CD4-positive, alpha-beta T cell treated with Interferon gamma for 1 hour (primary cell): ENCODE data around the gene CRYBB1.
A peak's percentile ranks its signal among the peaks of the same experiment; 100 is the strongest.

ENCODE experiments used
- DNase-seq: peaks from one replicate; pipeline ENCODE4 v3.0.0-alpha.2; 2020

CRYBB1 gene

DNA sequence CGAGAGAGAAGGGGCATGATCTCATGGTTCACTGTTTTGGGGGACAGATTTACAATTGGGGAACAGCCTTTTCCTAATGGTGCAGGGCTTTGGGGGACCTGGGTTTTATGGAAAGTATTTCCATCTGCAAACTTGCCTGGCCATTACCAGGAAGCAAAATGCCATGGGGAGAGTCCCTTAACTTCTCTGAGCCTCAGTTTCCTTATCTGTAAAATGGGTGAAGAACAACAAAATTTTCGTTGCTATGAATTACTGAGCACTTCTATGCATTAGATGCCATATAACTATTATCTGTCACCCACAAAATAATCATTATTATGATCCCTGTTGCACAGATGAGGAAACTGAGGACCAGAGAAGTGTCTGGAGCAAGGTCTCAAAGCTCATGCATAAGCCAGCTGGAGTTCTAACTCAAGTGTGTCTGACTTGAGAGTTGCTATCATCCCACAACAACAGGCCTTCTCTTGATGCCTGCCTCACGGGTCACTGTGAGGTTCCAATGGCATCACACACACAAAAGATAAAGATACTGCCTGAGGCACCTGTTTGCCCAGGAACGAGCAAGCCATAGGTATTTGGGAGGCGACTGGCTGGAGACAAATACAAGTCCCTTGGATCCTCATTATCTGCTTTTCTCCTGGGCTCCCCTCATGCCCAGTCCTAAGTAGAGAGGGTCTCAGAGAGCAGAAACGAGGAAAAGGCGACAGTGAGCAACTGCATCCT, 43.7 kb downstream of the CRYBB1 start:
- DNase-seq: no peak

DNA sequence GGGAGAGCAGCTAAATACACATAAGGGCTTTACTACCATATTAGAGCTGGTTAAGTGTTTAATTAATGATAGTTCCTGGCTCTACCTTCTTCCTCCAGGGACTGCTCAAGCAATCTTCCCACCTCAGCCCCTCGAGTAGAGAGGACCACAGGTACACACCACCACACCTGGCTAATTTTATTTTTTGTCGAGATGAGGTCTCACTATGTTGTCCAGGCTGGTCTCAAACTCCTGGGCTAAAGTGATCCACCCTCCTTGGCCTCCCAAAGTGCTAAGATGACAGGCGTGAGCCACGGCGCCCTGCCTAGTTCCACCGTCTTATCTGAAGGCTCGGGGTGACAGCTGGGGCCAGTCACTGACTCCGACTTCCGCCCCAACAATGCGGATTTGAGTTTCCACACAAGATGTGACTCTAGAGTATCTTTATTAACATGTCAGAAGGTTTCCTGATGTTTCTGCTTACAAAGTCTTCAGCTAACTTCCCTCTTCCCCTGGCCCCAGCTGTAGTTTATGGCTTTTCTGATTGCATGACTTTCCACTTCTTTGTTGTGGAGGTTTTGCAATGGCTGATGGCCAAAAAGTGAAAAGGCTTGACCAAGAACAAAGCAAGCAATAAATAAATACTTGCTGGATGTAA, 44.7 kb downstream of the CRYBB1 start:
- peak; percentile 55 for DNase-seq

DNA sequence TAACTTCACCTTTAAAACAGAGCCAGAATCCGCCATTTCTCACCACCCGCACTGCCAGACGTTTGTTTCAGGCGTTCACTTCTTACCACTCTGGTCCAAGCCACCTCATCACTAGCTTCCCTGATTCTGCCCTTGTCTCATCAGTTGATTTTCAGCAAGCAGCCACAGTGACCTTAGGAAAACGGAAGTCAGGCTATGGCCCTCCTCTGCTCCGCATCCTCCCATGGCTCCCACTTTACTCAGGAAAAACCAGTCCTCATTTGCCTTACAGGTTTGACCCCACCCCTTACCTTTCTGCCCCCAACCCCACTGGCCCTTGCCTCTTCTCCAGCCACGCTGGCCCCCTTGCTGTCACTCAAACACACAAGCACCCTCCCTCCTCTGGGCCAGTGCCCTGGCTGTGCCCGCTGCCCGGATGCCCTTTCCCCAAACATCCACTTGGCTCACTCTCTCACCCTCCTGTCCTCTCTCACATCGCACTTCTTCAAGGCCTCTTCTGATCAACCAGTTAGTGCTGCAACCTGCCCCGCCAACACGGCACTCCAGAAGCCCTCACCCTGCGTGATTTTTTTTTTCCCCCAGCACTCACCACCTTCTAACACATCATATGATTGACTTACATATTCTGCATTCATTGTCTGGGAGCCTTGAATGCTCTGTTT, 46.8 kb downstream of the CRYBB1 start:
- DNase-seq: no peak

DNA sequence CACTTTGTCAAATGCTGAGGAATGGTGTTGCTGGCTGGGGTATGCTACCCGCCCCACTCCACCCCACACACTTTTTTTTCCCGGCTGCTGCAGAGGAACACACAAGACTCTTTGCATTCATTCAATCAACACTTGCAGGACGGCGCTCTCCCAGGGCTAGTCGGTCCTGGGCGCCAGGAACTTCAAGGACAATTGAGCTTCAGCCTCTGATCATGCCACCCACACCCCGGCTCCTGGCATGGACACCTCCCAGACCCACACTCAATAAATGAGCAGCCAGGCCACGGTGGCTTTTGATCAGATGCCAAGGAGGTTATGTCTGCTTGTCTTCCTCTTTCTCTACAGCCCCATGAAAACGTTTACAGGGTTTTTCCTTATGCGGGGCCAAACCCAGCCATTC, 47.7 kb downstream of the CRYBB1 start:
- no peak for DNase-seq

DNA sequence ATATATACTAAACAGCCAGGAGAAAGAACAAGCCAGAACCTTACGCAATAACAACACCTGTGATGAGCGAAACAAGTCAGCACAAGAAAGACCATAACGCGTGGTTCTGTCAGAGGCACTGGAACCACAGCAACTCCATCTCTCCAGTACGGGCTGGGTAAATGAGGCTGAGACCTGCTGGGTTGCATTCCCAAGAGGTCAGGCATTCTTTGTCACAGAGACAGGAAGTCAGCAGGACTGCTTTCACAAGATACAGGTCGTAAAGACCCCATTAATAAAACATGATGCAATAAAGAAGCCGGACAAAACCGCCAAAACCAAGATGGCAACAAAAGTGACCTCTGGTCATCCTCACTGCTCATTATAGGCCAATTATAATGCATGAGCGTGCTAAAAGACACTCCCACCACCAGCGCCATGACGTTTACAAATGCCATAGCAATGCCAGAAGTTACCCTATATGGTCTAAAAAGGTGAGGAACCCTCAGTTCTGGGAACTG, 49.6 kb downstream of the CRYBB1 start:
- no peak for DNase-seq

DNA sequence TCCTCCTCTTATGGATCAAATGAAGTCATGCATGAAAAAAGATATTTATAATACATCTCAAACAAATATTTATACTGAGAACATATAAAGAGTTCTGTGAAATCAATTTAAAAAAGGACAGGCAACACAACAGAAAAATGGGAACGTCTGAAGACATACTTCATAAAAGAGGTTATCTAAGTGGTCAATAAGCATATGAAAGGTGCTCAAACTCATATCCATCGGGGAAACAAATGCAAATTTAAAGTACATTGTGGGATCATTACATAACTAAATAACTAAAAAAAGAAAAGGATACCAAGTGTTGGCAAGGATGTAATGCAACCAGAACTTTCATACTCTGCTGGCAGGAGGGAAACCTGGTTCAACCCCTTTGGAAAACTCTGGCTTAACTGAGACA, 50.2 kb downstream of the CRYBB1 start:
- DNase-seq: no peak

DNA sequence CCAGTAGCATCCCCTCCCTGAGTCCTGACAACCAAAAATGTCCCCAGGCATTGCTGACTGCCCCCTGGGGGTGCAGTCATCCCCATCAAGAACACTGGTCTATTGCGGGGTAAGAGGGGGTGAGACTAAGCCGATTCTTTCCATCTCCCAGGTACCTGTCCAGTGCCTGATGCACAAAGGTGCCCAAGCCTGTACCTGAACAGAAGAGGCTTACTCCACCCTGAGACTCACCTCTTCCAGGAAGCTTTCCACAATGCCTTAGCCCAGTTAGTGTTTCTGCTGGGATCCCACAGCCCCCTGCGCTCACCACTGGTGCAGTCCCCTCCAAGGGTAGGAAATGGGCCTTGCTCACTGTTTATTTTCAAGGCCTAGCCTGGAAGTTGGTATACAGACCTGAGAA, 50.8 kb downstream of the CRYBB1 start:
- no peak for DNase-seq

DNA sequence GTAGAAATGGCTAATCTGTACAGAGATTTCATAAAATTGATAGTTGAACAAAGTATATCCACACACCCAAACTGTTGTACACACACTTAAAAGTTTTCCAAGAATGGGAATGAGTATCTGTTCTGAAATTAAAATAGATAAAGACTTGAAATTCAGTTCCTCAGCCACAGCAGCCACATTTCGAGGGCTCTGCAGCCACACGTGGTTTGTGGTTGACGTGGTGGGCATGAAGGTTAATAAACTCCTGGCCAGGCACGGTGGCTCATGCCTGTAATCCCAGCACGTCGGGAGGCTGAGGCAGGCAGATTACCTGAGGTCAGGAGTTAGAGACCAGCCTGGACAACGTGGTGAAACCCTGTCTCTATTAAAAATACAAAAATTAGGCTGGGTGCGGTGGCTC, 51.9 kb downstream of the CRYBB1 start:
- no peak for DNase-seq

DNA sequence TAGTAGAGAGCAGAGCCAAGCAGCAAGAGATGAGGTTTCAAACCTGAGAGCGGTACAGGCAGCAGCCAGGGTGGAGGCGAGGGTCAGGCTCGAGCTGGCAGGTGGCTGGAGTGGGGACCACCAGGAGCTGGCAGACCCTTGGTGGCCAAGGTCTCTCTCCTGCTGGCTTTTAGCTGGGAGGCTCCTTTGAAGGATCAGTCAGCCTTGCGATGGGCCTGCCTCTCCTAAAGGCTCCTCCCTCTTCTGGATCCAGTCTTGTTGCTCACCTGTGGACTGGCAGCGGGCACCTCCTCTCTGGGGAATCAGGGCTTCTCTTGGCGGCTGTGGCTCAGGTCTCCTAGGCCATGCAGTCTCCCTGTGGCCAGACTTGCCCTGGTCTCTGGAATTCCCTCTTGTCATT, 52.6 kb downstream of the CRYBB1 start:
- DNase-seq: no peak

DNA sequence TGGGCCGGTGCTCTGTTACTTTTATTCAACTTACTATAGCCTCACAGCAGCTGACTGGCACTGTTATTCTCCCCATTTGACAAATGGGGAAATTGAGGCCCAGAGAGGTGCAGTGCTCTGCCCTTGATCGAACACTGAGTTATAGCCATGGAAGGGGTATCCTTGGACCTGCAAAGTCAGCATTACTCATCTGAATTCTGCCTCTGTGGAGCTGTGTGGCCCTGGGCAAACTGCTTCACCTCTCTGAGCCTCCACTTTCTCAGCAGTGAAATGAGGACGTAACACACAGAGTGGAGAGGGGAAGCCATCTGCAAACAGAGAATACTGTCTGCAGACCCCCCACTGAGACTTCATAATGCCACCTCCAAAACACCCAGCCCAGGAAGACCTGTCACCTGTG, 53.2 kb downstream of the CRYBB1 start:
- no peak for DNase-seq

DNA sequence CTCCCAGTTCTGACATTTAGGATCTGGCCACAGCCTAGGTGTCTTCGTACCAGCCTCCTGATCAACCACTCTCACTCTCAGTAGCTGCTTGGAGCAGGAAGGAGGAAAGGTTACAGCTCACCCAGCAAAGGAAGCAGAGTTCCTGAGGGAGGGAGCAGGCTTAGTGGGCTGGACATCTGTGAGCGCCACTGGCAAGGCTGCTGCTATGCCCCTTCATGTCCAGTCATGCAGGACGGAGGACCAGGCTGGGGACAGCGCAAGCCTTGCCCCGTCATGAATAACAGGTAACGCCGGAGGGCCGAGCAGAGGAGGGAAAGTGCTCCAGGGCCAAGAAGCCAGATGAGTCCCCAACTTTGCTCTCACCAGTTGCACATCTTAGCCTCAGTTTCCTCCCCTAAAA, 53.6 kb downstream of the CRYBB1 start:
- DNase-seq: no peak

DNA sequence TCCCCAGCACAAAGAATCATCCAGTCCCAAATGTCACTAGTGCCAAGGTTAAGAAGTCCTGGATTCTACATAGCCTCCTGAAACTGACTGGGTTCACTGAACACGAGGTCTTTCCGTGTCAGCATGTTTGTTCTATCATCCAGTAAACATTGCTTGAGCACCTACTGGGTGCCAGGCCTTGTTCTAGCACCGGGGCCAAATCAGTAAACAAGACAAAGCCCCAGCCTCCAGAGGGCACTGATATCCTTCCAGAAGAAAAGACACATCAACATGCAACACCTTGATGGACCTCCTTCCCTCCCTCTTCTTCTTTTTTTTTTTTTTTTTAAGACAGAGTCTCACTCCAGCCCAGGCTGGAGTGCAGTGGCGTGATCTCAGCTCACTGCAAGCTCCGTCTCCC, 54.8 kb downstream of the CRYBB1 start:
- DNase-seq: no peak

DNA sequence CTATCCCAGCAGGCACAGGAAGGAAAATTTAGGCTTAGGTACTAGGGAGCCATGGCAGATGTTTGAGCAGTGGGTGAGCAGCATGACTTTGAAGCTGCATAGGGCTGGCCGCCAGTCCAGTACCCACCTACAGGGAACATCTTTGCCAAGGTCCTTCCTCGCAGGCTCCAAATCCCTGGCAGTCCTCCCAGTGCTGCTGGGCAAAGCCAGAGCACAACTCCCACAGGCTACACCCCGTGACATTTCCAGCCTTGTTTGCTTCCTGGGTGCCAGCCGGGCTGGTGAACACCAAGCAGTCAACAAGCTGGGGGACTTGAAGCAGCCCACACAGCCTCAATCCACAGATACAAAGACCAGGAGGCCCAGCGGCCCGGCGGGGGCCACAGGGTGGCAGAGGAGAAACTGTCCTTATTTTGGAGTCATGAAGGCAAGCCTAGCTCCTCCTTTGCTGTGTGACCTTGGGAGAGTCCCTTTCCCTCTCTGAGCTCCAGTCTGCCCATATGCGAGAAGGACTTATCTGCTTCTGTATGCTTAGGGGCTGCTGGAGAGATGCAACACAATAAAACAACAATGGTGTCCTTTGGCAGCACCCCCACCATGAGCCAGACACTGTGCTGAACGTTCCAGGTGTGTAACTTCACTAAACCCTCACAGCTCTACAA, 55.9 kb downstream of the CRYBB1 start:
- no peak for DNase-seq

DNA sequence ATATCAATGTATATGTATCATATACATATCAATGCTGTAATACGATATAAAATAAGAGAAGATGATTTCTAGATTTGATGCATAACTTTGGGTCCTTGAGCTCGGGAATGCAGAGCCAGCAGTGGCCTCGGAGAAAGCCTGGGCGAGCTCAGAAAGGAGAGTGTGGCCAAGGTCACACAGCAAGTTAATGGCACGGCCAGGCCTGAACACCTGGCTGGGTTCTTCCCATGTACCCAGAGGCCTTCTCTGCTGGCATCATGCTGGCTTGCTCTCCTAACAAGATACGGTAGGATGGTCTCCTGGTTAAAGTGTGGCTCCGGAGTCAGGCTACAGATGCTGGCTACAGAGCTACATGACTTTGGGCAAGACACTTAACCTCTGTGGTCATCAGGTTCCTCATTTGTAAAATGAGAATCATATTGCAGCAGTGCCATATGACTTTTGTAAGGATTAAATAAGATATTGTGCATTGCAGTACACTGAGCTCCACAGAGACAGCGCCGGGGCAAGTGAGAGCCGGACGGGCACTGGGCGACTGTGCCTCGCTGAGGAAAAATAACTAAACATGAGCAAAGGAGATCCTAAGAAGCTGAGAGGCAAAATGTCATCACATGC, 57.8 kb downstream of the CRYBB1 start:
- no peak for DNase-seq

DNA sequence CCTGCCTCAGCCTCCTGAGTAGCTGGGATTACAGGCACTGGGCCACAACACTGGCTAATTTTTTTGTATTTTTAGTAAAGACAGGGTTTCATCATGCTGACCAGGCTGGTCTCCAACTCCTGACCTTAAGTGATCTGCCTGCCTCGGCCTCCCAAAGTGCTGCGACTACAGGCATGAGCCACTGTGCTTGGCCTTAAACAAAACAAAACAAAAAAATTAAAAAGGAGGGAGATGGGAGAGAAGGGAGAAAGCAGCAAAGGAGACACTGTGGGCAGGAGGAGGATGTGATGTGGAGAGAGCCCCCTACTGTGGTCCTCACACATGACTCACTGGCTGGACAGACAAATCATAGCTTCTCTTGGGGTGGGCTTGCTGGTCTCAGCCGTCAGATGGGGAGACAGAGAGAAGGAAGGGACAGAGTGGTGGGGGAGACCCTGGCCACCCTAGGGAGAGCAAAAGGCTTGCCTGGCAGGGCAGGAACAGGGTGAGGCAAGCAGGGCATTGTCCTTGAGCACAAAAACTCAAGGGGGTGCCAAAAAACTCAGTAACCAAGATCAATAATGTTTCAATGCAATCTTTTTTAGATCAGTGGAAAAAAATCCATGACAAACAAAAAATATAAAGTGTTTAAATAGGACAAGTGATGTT, 59.5 kb downstream of the CRYBB1 start:
- DNase-seq: no peak

DNA sequence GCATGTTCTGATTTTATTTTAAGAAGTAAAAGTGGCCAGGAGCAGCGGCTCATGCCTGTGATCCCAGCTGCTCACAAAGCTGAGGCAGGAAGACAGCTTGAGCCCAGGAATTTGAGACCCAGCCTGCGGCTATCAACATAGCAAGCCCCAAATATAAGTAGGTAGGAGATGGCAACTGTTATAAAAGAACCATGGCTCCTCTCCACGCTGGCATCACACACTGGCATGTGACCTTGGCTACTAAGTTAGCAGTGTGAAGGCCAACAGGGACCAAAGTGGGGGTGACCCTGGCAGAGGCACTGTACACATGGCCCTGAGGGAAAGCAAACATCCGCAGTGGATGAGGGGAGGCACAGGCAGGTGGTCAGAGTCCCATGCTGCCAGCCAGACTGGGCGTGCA, 60.9 kb downstream of the CRYBB1 start:
- DNase-seq: no peak

DNA sequence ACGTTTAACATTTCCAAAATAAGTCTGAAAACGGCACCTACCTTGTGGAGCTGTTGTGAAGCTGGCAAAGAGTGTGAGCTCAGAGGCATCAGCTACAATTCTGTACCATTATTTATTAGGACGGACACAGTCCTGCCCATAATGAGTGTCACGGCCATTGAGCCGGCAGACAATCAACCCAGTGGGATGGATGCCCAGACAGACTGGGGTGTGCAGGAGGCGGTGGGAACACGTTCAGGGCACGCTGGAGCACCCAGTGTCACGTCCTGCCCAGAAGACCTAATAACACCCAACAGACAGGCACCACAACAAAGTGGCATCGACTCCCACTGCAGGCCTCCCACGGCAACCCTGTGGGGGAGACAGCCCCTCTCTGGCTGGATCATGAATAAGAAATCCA, 62.3 kb downstream of the CRYBB1 start:
- no peak for DNase-seq

DNA sequence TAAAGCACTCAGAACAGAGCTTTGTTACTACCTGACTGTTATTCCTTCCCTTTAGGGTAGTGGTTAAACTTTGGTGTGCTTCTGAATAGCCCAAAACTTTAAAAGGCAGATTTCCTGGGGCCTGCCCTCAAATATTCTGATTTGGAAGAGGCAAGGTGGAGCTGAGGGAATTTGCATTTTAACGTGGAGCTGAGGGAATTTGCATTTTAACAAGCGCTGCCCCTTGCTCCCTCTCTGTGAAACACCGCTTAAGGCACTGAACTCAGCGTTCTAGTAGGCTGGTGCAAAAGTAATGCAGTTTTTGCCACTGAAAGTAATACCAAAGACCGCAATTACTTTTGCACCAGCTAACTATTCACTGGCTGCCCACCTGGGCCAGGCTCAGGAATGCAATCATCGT, 62.9 kb downstream of the CRYBB1 start:
- no peak for DNase-seq

DNA sequence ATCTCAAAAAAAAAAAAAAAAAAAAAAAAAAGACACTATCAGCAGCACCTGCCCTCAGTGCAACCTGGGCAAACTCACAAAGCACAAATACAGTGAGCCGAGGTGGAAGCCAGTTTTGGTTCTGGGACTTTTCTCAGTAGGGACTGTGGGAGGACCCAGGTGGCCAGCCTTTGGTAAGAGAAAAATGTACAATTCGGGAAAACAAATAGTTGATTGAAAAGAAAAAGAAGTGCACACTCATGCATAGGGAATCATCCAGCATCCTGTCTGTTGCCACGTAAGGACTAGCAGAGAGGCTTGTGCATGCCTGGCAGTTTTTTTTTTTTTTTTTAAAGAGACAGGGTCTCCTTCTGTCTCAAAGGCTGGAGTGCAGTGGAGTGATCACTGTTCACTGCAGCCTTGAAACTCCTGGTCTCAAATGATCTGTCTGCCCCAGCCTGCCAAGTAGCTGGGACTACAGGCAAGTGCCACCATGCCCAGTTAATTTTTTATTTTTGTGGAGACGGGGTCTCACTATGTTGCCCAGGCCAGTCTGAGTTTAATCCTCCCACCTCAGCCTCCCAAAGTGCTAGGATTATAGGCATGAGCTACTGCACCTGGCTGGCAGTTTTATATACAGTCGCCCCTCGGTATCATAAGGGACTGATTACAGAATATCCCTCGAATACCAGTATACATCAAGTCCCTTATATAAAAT, 64.6 kb downstream of the CRYBB1 start:
- DNase-seq: no peak

DNA sequence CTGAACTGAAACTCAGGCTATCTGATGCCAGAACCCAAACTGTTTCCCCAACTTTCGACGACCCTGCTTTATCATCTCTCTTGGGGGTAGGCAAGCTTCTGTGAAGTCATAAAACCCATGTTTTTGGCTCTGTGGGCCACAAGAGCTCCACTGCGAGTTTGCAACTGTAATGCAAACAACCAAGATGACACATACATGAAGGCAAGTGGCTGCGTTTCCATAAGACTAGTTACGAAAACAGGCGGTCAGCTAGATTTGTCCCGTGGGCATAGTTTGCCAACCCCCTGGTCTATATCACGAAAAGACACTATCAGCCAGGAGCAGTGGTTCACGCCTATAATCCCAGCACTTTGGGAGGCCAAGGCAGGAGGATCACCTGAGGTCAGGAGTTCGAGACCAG, 65.4 kb downstream of the CRYBB1 start:
- DNase-seq: no peak

DNA sequence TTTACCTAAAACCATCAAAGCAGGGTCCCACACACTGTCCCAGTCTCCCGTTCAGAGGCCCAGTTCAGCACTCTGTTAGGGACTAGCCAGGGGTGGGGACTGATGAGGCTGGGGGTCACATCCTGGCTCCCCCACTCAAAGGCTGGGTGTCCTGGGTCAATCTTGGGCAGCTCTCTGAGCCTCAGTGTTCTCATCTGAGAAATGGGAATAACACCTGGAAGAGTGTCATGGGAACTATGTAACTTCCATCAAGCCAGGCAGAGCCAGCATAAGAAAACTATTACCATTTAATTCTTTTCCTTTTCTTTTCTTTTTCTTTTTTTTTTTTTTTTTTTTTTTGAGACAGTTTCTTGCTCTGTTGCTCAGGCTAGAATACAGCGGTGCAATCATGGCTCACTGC, 66.3 kb downstream of the CRYBB1 start:
- DNase-seq: no peak

DNA sequence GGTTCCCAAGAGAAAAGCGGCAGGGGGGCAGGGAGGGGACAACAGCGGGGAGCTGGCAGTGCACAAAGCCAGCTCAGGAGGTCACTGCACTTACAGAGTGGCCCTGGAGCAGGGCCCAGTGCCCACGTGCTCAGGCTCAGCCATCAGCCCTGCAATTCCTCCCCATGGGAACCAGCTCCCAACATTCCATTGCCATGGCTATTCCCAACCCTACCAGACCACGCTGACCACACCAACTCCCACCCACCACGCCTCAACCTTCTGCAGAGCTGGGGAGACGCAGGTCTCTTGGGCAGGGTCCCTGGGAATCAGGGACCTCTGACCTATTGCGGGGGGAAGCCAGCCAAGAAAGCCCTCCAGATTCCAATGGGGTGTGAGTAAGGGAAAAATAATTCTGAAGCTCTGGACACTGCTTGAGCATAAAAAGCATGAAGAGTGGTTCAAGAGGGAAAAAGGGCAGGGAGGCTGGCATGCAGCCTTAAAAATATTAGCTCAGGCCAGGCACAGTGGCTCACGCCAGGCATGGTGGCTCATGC, 67.3 kb downstream of the CRYBB1 start:
- no peak for DNase-seq
